ENCODE results near the gene RAMP3.
"Not testable (repeated sequence)": the region's sequence is repeated elsewhere in the genome, so short reads cannot be mapped to it uniquely, and the experiment has no call there.

RAMP3 gene

GRCh38 chr7:45132708-45133320, 24.8 kb upstream of the RAMP3 start:
- no peak for DNase-seq

DNA sequence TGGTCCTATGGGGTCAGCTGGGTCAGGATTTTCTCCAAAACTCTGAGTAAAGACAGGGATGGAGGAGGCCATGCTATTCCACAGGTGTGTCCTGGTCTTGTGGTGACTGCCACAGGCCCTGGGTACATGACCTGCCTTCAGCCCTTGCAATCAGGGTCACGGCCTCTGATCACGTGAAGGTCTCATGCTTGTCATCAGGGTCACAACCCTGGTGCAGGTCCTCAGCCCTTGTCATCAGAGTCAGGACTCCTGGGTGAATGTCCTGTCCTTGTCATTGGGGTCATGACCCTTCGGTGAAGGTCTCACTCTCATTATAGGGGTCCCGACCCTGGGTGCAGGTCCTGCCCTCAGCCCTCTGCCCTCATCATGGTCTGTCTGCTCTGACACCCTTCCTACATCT, 24.2 kb upstream of the RAMP3 start:
- no peak for DNase-seq

- no peak for DNase-seq
These were observed 23.7 kb upstream of the RAMP3 start for GRCh38 chr7:45133877-45134276.

GRCh38 chr7:45136106-45137060, 21.2 kb upstream of the RAMP3 start:
- DNase-seq = peak in 1 of 2 donors; percentile 74

DNA sequence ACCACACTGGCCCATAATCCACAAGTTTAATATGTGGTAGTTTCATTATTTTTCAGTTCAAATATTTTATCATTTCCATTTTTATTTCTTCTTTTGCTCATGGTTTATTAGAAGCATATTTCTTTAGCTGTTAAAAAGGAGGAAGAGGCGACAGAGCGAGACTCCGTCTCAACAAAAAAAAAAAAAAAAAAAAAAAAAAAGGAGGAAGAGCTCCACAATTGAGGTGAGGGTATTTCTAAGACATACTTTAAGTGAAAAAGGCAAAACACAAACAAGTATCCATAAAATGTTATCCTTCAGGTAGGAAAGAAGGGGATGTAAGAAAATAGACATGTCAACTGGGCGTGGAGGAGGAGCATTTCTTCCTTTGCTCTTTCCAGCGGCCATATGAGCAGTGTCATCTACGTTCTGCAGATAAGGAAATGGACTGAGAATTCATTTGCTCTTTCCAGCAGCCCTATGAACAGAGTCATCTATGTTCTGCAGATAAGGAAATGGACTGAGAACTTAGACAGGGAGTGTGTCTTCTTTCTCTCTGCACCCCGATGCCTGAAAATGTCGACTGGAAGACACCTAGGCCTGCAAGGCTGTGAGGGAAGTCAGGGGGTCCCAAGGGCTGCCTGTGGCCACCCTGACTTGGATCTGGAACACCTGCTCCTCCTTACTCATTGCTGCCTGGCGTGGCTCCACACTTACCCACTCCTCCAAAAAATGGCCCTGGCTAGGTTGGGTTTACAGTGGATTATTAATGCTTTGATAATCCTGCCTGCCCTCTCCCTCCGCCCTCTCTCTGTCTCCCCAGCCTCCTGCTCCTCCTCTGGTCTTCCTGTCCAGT, 18.9 kb upstream of the RAMP3 start:
- no peak for DNase-seq

DNA sequence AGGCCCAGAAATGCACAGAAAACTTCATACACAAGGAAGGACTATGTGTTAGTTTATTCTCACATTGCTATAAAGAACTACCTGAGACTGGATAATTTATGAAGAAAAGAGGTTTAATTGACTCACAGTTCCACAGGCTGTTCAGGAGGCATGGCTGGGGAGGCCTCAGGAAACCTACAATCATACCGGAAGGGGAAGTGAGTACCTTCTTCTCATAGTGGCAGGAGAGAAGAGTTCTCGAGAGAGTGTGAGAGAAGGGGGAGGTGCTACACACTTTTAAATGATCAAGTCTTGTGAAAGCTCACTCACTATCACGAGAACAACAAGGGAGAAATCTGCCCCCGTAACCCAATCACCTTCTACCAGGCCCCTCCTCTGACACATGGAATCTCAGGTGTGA, 16.8 kb upstream of the RAMP3 start:
- no peak for DNase-seq

GRCh38 chr7:45143616-45144015, 14.0 kb upstream of the RAMP3 start:
- no peak for DNase-seq

DNA sequence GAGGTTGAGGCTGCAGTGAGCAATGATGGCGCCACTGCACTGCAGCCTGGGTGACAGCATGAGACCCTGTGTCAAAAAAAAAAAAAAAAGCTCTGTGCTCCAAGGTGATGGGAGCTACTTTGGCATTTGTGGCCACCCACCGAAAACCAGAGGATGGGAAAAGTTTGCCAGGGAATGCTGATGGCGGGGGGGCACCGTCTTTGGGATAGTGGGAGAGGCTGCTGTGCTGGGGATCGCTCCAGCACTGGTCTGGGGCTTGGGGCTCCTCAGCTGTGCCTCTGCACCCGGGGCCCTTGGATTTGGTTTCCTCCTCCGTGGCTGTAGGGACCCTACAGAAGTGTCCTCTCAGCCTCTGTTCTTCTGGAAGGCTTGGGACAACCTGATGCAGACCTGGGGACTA, 11.7 kb upstream of the RAMP3 start:
- DNase-seq = no peak

DNA sequence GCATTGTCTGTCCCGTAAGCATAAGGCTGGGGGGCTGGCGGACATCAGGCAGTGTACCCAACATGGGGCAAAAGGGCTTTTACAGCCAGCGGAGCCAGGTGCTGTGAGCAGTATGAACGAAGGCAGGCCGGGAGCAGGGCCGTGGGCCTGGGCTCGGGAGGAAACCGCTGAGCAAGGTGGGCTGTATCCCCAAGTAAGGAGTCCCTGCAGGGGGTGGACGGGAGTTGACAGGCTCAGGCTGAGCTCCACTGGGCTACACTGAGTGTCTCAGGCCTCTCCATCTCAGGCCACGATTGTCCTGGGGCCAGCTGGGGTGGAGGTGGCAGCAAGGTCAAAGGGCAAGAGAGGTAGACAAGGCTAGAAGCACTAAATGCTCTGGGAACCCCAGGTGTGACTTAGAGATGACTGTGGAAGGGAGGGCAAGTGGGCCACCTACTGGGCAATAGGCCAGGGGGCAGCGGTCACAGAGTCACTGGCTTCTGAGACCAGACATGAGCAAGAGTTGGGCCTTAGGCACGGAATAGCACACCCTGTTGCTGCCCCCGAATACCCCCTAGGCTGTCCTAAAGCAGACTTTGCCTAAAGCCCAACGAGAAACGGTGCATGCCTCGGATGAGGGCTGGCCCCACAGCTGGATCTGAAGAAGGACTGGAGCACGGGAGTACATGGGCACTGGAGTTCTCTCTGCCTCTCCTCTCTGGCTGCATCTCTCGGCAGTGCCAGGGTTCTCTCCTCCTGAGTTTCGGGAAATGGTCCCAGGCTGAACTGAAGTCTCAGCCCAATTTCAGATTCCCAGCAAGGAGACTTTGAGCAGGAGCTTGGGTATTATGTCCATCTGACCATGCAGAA, 10.8 kb upstream of the RAMP3 start:
- DNase-seq = no peak

DNA sequence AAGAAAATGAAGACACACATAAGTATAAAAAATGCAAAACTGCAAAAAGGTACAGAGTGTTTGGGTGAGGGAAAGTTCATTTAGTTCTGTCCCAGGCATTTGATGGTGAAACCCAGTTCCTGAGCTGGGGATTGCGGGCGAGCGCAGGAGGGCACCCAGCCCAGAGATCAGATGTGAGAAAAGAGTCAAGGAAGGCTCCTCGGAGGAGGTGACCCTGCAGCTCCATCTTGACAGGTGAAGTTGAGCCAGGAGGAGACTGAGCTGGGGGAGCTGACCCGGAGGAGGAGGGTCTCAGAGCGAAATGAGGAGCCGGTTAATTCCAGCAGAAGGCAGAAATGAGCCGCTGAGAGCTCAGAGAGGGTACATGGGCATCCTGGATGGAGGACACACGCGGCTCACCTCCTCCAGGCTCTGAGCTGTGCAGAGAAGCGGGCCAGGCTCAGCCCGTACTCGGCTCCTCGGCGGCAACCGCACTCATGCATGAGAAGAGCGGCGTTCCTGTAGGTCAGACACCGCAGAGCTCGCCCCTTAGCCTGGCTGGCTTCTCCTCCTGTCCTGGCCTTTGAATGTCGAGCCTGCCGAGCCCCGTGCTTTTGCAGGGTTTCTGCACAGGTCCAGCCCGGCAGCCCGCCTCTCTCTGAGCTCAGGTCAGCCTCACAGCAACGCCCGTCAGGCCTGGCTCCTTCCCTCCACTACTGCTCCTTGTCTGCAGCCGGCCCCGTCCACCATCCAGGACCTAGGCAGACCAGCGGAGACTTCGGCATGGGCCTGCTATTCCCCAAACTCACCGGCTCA, 9.5 kb upstream of the RAMP3 start:
- DNase-seq = no peak

GRCh38 chr7:45148653-45148973, 9.0 kb upstream of the RAMP3 start:
- DNase-seq = no peak

DNA sequence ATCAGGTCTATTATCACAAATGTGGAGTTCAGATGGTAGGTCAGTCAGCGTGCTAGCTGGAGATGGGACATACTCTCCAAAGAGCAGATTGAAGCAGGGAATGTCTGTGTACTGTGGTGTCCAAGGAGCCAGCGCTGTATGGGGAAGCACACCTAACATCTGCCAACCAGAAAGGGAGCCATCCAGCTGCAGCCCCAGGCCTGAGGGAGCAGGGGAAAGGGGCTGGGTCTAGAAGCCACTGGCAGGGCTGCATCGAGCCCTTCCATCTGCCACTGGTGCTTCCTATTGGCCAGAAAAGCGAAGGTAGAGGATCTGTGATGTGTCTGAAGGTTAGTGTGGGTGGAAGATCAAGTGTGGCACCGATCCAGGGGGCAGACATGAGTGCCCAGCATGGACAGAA, 8.0 kb upstream of the RAMP3 start:
- DNase-seq = no peak

DNA sequence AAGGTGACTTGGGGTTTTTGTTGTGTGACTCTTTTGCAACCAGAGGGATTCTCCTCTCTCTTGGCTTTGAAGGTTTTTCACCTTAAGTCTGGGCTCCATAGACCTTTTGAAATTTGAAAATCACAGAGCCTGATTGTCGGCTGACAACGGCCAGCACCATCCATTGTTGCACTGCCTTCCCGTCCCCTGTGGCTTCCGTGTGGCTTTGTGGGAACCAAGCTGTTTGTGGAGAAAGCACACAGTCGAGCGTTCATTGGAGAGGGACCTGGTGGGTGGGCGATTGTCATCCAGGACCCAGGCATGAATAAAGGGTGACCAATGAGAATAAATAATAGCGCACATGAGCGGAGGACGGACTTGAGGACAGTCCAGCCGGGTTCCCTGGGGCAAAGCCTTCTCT, 7.4 kb upstream of the RAMP3 start:
- DNase-seq = no peak

GRCh38 chr7:45151131-45151684, 6.4 kb upstream of the RAMP3 start:
- no peak for DNase-seq

- no peak for DNase-seq
These were observed 5.6 kb upstream of the RAMP3 start for GRCh38 chr7:45151967-45152366.

- DNase-seq = no peak
These were observed 4.4 kb upstream of the RAMP3 start for GRCh38 chr7:45153233-45153632.

- not testable (repeated sequence) for DNase-seq
These were observed 3.7 kb upstream of the RAMP3 start for GRCh38 chr7:45153861-45154260.

DNA sequence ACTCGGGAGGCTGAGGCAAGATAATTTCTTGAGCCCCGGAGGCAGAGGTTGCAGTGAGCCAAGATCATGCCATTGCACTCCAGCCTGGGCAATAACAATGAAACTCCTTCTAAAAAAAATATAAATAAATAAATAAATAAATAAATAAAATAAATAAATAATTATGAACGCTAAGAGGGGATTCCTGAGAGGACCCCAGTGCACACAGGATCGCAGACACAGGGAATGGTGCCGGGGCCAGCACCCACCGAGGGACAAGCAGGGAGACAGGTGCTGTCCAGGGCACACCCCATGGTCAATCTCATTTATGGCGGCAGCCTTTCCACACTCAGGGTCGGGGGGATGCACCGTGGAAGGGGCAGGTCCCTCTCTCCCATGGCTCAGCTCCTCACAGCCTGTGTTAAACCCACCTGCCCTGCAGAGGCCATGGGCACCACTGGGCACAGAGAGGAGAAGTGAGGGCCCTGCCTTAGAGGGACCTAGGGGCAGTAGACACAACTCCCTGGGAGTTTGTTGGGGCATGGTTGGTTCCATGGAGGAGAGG, 2.2 kb upstream of the RAMP3 start:
- no peak for DNase-seq

- no peak for DNase-seq
These were observed 1.6 kb upstream of the RAMP3 start for GRCh38 chr7:45155941-45156340.

DNA sequence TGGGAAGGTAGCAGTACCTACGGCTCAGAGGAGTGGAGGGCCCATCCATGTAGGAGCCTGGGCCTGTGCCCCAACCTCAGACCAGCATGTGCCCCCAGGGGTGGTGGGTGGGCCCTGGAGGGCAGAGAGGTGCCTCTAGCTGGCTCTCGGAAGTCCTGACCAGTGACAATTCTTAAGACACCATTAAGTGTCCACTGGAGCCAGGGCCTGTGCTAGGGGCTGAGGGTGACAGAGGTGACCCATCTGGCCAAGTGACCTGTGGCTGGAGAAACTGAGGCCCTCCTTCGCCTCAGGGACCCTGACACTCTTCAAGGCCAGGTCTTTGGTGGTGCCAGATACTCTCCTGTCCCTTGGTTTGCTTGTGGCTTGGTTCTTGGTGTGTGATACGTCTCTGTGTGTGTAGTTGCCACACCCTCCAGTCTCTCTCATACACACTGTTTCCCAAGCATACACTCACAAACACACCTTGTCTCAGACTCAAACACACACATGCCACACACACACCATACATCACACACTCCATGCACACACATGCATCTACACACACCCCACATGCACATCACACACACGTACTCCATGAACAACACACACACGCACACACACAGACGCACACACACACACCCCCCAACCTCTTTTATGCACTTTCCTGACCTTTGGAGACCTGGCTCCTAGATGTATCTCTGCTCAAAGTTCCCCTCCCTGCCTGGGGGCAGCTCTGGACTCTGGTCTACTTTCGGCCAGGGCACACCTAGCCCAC, 897 bp upstream of the RAMP3 start:
- no peak for DNase-seq

- DNase-seq = no peak
These were observed 322 bp upstream of the RAMP3 start for GRCh38 chr7:45157286-45157652.
